Skeletal muscle satellite cell (primary cell): ENCODE measurements around the gene IPO5.
"Not testable (repeated sequence)": the region's sequence is repeated elsewhere in the genome, so short reads cannot be mapped to it uniquely, and the experiment has no call there.

Experiments used
- H3K27me3 ChIP-seq: 2 replicates; pipeline ENCODE4 v1.7.0; 2013; ENCODE audit warnings: low read length; ENCODE audit not compliant: control insufficient read depth, insufficient read depth
- H3K36me3 ChIP-seq: 2 replicates; pipeline ENCODE4 v1.7.0; 2013; ENCODE audit warnings: mild to moderate bottlenecking, control low read depth, low read length; ENCODE audit not compliant: insufficient read depth
- H3K4me1 ChIP-seq: 2 replicates; pipeline ENCODE4 v1.7.0; 2013; ENCODE audit warnings: low read length; ENCODE audit not compliant: control insufficient read depth, insufficient read depth
- H3K4me2 ChIP-seq: 2 replicates; pipeline ENCODE4 v1.7.0; 2013; ENCODE audit warnings: mild to moderate bottlenecking, low read length
- H3K4me3 ChIP-seq: 2 replicates; pipeline ENCODE4 v1.7.0; 2013; ENCODE audit warnings: low read length
- H3K9ac ChIP-seq: 2 replicates; pipeline ENCODE4 v1.7.0; 2013; ENCODE audit warnings: mild to moderate bottlenecking, low read depth, low read length, moderate library complexity
- H3K9me3 ChIP-seq: replicated peaks from 2 replicates; pipeline ENCODE4 v1.7.0; 2013; ENCODE audit warnings: mild to moderate bottlenecking, control low read depth, low read length

Gene IPO5

GRCh38 chr13:97951376-97951775 is 2.1 kb upstream of the IPO5 start:
- H3K27me3 ChIP-seq: no peaks in the 10 kb centered on the region
- no peaks in the 10 kb centered on the region for H3K36me3 ChIP-seq
- no peak overlapping the region for H3K4me2 ChIP-seq
- no peak overlapping the region for H3K4me3 ChIP-seq
- no peak overlapping the region for H3K9ac ChIP-seq
- no peaks in the 10 kb centered on the region for H3K9me3 ChIP-seq
- H3K4me1 ChIP-seq: peaks cover 22% of the 10 kb centered on the region

GRCh38 chr13:97952831-97953230 is 644 bp upstream of the IPO5 start:
- H3K27me3 ChIP-seq, H3K4me3 ChIP-seq, H3K9me3 ChIP-seq, H3K9ac ChIP-seq, H3K4me2 ChIP-seq, H3K36me3 ChIP-seq: not testable (repeated sequence)
- peaks cover 10% of the 10 kb centered on the region for H3K4me1 ChIP-seq

GRCh38 chr13:97961340-97961739 is 7.9 kb downstream of the IPO5 start:
- Histone ChIP-seq H3K27me3 (no peaks in the 10 kb centered on the region), H3K36me3 (no peaks in the 10 kb centered on the region), H3K4me2 (no peak overlapping the region)

GRCh38 chr13:97962887-97963286 is 9.4 kb downstream of the IPO5 start:
- H3K9ac ChIP-seq: no peak overlapping the region
- no peaks in the 10 kb centered on the region for H3K9me3 ChIP-seq
- no peak overlapping the region for H3K4me3 ChIP-seq
- no peak overlapping the region for H3K4me2 ChIP-seq
- no peaks in the 10 kb centered on the region for H3K4me1 ChIP-seq
- H3K27me3 ChIP-seq: no peaks in the 10 kb centered on the region
- H3K36me3 ChIP-seq: no peaks in the 10 kb centered on the region

More at GRCh38 chr13:97961340-97961739, 7.9 kb downstream of the IPO5 start:
- Histone ChIP-seq H3K4me1 (no peaks in the 10 kb centered on the region), H3K9ac (no peak overlapping the region), H3K9me3 (no peaks in the 10 kb centered on the region), H3K4me3 (no peak overlapping the region)

GRCh38 chr13:97967226-97967625 is 13.8 kb downstream of the IPO5 start:
- H3K27me3 ChIP-seq: no peaks in the 10 kb centered on the region
- H3K4me3 ChIP-seq: no peak overlapping the region
- H3K9me3 ChIP-seq: no peaks in the 10 kb centered on the region
- H3K4me1 ChIP-seq: no peaks in the 10 kb centered on the region
- H3K4me2 ChIP-seq: no peak overlapping the region
- H3K36me3 ChIP-seq: no peaks in the 10 kb centered on the region
- H3K9ac ChIP-seq: no peak overlapping the region

- H3K36me3 ChIP-seq: no peaks in the 10 kb centered on the region
- H3K9me3 ChIP-seq: no peaks in the 10 kb centered on the region
- H3K27me3 ChIP-seq: no peaks in the 10 kb centered on the region
- no peak overlapping the region for H3K9ac ChIP-seq
- no peak overlapping the region for H3K4me3 ChIP-seq
- H3K4me1 ChIP-seq: no peaks in the 10 kb centered on the region
- H3K4me2 ChIP-seq: no peak overlapping the region
These were observed 14.5 kb downstream of the IPO5 start for GRCh38 chr13:97967948-97968347.

GRCh38 chr13:97971519-97971918 is 18.0 kb downstream of the IPO5 start:
- H3K36me3 ChIP-seq: no peaks in the 10 kb centered on the region
- no peaks in the 10 kb centered on the region for H3K27me3 ChIP-seq
- no peak overlapping the region for H3K4me2 ChIP-seq
- H3K9ac ChIP-seq: no peak overlapping the region
- no peaks in the 10 kb centered on the region for H3K9me3 ChIP-seq
- H3K4me3 ChIP-seq: no peak overlapping the region
- peaks cover 5% of the 10 kb centered on the region for H3K4me1 ChIP-seq

- Histone ChIP-seq H3K4me3 (no peak overlapping the region), H3K36me3 (peaks cover 3% of the 10 kb centered on the region), H3K27me3 (no peaks in the 10 kb centered on the region), H3K9me3 (no peaks in the 10 kb centered on the region), H3K4me1 (peaks cover 11% of the 10 kb centered on the region), H3K4me2 (no peak overlapping the region), H3K9ac (no peak overlapping the region)
These were observed 21.3 kb downstream of the IPO5 start for GRCh38 chr13:97974773-97975172.

- no peaks in the 10 kb centered on the region for H3K9me3 ChIP-seq
- peaks cover 8% of the 10 kb centered on the region for H3K36me3 ChIP-seq
- H3K27me3 ChIP-seq: no peaks in the 10 kb centered on the region
- peaks cover 16% of the 10 kb centered on the region for H3K4me1 ChIP-seq
- peak overlapping the region; percentile 94 for H3K9ac ChIP-seq
- H3K4me3 ChIP-seq: peak overlapping the region; percentile 99
- peak overlapping the region; percentile 89 for H3K4me2 ChIP-seq
These were observed 21.9 kb downstream of the IPO5 start for GRCh38 chr13:97975280-97975847.

- peak overlapping the region; percentile 89 for H3K4me2 ChIP-seq
- H3K36me3 ChIP-seq: peaks cover 8% of the 10 kb centered on the region
- peaks cover 20% of the 10 kb centered on the region for H3K4me1 ChIP-seq
- H3K9me3 ChIP-seq: no peaks in the 10 kb centered on the region
- H3K9ac ChIP-seq: peak overlapping the region; percentile 94
- peak overlapping the region; percentile 99 for H3K4me3 ChIP-seq
- H3K27me3 ChIP-seq: no peaks in the 10 kb centered on the region
These were observed 22.6 kb downstream of the IPO5 start for GRCh38 chr13:97975848-97976609.

- Histone ChIP-seq H3K9ac (peak overlapping the region; percentile 94), H3K27me3 (no peaks in the 10 kb centered on the region), H3K9me3 (no peaks in the 10 kb centered on the region), H3K4me2 (peak overlapping the region; percentile 82), H3K4me3 (peak overlapping the region; percentile 99), H3K36me3 (peaks cover 8% of the 10 kb centered on the region), H3K4me1 (peaks cover 29% of the 10 kb centered on the region)
These were observed 23.4 kb downstream of the IPO5 start for GRCh38 chr13:97976610-97977521.
